LNCAP (cell line): ENCODE data around the gene GMDS.

Experiments
- TF ChIP-seq, protein P1 (sequence below): fragments of 450-650 bp; IDR thresholded peaks from 2 replicates; pipeline ENCODE4 v1.5.1; 2017; ENCODE audit warnings: mild to moderate bottlenecking

The GMDS gene

DNA sequence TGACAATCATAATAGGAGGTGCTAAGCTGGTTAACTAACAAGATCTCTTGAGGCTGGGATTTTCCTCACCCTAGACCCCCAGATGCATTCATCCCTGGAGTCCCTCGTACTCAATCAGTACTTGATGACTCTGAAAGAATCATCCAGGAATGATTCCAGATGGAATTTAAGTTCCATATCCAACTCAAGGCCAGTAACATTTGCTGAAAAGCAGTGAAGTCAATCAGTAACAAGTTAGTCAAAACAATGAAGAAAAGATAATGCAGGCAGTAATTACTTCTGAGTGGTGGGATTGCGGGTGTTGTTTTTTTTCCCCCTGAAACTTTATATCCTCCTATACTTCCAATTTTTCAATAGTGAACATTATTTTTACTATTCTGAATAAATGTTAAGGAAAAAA is 18.6 kb downstream of the GMDS start:
- TF ChIP-seq, protein P1, sequence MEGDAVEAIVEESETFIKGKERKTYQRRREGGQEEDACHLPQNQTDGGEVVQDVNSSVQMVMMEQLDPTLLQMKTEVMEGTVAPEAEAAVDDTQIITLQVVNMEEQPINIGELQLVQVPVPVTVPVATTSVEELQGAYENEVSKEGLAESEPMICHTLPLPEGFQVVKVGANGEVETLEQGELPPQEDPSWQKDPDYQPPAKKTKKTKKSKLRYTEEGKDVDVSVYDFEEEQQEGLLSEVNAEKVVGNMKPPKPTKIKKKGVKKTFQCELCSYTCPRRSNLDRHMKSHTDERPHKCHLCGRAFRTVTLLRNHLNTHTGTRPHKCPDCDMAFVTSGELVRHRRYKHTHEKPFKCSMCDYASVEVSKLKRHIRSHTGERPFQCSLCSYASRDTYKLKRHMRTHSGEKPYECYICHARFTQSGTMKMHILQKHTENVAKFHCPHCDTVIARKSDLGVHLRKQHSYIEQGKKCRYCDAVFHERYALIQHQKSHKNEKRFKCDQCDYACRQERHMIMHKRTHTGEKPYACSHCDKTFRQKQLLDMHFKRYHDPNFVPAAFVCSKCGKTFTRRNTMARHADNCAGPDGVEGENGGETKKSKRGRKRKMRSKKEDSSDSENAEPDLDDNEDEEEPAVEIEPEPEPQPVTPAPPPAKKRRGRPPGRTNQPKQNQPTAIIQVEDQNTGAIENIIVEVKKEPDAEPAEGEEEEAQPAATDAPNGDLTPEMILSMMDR, result no peak

DNA sequence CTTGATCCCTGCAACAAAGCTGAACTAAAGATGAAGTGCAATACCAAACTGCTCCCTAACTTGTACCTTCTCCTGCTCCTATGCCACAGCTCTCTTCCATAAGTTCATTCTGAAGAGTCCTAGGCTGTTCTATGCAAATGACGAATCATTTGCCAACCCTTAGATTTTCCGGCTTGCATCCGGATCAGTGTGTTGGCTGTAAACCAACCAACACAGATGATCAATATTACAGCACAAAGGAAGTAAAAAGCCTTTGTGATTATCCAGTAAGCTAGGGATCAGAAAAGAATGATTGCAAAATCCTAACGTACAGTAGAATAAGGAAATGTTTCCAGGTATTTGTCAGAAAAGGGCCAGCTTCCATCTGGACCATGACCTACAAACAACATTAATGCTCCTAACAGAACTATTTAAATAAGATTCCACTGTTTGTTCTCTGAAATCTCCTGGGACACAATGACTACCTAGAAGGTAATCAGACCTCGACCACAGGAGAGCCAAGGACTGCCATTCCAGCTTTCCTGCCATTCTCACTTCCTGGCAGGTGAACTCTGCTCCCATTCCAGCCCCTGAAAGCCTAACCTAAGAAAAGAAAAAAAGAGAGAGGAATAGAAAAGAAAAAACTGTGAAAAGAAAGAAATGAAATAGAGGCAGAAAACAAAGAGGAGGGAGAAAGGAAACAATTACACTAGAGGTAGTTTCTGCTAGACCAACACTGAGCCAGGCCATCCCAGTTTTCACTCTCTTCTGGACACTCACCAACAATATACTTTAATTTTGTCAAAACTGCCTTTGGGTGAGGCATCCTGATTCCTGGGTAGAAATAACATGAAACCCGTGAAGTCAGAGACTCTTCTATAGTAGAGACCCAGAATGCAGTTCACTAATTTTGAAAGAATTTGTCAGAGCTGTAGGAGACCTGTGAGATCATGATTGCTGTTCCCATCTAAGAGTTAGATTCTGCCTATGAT is 19.7 kb downstream of the GMDS start:
- TF ChIP-seq, protein P1, result no peak

DNA sequence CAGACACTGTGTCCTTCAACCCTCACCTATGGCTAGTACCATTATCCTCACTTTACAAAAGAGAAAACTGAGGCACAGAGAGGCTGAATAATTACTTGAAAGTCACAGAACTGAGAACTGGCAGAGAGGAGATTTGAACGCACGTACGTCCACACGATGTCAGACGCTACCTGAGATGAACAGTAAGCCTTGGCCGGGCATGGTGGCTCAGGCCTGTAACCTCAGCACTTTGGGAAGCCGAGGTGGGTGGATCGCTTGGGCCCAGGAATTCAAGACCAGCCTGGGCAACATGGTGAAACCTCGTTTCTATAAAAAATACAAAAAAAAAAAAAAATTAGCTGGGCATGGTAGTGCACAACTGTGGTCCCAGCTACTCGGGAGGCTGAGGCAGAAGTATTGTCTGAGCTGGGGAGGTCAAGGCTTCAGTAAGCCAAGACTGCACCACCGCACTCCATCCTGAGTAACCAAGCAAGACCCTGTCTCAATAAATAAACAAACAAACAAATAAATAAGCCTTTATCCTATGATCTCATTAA is 20.5 kb downstream of the GMDS start:
- TF ChIP-seq, protein P1, result no peak

DNA sequence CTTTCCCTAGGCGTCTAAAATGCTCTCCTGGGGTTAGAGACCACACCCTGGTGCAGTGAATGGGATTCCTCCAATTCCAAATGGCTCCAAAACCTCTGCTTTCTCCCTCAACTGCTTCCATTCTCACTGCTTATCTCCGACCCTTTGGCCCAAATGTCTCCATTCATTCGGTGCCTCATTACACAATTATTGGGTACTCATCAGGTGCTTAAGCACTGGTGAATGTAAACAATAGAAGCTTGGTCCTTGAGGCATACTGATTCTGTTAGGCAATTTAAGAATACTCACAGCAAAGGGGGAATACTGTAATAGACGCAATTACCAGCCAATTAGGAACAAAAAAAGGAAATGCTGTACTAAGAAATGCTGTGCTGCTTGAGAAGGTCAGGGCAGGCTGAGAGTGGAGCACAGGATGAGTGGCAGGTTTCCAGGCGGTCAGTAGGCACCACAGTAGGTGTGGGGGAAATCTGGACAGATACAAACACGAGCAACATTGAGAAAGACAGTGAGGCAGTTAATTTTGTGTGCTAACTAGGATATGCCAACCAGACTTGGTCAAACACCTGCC is 23.0 kb downstream of the GMDS start:
- TF ChIP-seq, protein P1, result no peak

DNA sequence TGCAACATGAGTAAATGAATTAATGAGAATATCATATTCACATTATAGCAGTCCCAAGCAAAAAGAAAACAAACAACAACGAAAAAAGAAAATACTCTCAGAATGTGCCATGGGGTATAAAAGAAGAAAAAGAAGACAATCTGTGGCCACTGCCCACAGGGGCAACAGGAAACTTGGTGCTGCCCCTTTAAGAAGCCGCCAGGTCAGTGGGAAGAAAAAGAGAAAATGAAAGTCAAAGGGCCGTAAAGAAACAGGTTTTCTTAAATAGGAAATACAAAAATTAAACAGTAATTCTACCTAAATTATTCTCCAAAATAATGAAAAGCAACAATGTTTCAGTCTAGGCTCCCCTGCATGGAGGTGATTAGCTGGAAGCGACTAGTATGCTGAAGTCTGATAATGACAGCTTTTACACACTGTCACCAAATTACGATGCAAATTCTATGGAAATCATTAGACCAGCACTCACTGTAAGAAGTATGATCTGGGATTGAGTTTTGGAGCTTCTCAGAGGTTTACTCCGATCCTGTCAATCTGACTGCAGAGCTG is 23.6 kb downstream of the GMDS start:
- TF ChIP-seq, protein P1, result no peak

DNA sequence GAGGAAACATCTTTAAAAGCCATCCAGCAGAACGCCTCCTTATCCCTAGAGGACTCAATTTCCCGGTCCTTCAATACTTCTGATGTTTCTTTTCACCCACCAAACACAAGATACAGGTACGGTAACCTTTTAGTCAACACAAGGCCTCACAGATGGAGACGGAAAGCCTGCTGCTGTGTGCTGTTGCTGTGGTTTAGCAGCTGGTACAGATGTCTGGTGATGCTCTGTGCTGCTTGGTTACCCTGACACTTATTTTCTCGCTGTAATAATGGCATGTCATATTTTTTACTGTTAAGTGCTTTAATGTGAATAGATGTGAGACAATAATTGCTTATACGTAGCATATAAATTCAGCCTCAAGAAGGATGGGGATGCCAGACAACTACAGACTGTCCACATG is 25.3 kb downstream of the GMDS start:
- TF ChIP-seq, protein P1, result no peak

DNA sequence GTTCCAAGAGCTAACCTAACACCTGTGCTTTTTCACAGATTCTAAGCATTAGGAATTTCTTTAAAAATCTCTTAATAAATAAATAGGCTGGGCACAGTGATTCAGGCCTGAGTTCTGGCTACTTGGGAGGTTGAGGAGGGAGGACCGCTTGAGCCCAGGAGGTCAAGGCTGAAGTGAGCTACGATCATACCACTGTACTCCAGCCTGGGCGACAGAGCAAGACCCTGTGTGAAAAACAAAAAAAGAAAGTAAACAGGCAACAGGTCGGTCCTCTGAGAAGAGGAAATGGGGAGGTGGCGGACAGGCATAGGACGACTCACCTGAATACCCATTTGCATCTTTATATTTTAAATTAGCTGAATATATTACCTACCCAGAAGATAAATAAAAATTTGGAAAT is 26.5 kb downstream of the GMDS start:
- TF ChIP-seq, protein P1, result no peak
